GM04503 (cell line): ENCODE results near the gene GRID2.
"Not testable (repeated sequence)": the region's sequence is repeated elsewhere in the genome, so short reads cannot be mapped to it uniquely, and the experiment has no call there.

Experiments
- DNase-seq: peaks from one replicate; pipeline ENCODE4 v3.0.0-alpha.2; 2012; ENCODE audit warnings: low read depth

Gene GRID2

GRCh38 chr4:93317057-93317456 lies 1013.3 kb downstream of the GRID2 start:
- no peak for DNase-seq

DNA sequence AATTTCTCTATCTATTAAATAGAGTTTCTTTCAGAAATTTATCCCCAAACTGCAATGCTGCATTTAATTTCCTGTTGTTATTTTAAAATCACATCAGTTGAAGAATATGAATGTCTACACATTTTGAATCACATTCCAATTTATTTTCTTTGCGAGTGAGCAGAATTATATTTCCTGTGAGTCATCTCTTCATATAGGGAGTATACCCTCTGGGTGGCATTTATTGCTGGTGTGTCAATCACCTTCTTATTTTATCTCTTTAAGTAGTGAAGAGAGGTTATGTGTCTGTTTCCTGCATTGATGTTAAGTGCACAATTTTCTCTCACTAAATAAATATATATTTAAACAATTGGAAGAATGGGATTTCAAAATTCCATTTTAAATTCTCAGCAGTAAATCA lies 1013.8 kb downstream of the GRID2 start:
- DNase-seq: no peak

- no peak for DNase-seq
Measured at GRCh38 chr4:93319041-93319440, 1015.3 kb downstream of the GRID2 start.

- DNase-seq: no peak
Measured at GRCh38 chr4:93320356-93320755, 1016.6 kb downstream of the GRID2 start.

DNA sequence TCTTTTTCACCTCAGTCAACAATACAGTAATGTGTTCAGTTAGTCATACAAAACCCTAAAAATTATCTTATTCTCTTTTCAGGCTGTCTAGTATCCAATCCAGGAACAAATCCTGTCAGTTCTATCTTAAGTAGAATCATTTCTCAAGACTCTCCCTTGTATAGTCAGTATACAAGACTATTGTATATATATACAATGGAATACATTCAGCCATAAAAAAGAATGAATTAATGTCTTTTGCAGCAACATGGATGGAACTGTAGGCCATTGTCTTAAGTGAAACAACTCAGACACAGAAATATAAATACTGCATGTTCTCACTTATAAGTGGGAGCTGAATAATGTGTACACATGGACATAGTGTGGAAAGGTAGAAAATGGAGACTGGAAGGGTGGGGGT lies 1023.6 kb downstream of the GRID2 start:
- no peak for DNase-seq

DNA sequence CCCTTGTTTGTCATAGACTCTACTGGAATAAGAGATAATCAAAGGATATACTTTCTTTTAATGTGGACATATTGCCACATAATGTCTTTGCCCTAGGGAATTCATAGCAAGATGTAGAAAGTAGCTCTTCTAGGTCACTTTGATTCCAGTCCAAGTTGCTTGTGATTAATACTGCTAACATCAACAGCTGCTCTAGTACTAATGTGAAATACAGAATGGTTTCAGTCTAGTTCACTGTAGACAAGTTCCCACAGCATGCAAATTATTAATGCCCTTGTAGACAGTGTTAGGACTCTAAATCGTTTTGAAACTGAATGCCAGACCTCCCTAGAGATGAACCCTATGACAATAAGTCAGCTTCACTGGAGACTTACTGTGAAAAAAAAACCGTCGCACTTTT lies 1030.2 kb downstream of the GRID2 start:
- DNase-seq: no peak

DNA sequence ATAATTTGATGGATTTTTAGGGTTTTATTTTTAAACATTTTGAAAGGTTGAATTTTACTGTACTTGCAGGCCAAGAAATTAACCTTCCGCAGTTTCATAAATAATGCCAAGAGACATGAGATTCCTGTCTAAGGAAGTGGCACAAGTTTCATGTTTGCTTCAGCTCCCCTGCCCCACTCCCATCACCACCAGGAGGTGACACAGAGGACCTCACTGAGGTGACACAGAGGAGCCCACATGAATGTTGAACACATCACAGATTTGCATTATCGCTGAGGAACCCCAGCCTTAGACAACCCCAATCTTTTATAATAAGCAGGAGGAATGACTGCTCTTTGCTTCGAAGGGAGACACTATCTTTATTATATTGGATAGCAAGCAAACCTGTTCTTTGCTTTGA lies 1033.4 kb downstream of the GRID2 start:
- no peak for DNase-seq

- DNase-seq: no peak
Measured at GRCh38 chr4:93342738-93343137, 1039.0 kb downstream of the GRID2 start.

DNA sequence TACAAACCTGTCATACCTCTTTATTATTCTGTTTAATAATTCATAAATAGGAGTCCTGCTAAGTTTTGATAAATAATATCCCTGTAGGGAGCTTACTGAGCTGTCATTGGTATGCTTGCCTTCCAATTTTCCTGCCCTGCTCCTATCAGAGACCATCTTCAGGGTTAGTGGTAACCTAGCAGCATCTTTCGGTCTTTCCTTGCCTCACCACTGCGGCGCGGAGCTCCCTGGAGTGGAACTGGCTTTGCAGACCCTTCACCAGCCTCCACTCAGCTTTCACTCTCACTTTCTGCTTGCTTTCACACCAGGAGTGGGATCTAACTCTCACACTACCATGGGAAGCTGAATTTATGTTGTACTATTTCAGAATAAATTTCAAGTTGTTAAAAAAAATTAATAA lies 1043.1 kb downstream of the GRID2 start:
- no peak for DNase-seq

GRCh38 chr4:93348896-93349295 lies 1045.1 kb downstream of the GRID2 start:
- no peak for DNase-seq

DNA sequence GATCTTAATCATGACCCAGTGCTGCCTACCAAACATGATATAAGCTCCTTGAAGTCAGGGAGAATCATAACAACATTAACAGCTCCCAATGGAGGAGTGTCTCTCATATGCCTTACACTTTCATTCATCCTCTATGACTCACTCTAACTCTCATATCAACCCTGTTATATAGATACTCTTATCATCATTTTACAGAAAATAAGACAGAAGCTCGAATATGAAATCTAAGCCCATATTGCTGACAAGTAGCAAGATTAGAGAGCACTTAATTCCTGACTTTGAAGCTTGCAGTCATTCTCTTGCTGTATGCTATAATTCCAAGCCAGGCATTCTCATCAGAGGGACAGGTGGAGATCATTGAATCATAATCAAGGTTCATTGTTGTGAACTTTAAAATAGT lies 1048.1 kb downstream of the GRID2 start:
- DNase-seq: no peak

- DNase-seq: no peak
Measured at GRCh38 chr4:93355411-93355810, 1051.6 kb downstream of the GRID2 start.

GRCh38 chr4:93359586-93359985 lies 1055.8 kb downstream of the GRID2 start:
- no peak for DNase-seq

- not testable (repeated sequence) for DNase-seq
Measured at GRCh38 chr4:93366169-93366755, 1062.5 kb downstream of the GRID2 start.

DNA sequence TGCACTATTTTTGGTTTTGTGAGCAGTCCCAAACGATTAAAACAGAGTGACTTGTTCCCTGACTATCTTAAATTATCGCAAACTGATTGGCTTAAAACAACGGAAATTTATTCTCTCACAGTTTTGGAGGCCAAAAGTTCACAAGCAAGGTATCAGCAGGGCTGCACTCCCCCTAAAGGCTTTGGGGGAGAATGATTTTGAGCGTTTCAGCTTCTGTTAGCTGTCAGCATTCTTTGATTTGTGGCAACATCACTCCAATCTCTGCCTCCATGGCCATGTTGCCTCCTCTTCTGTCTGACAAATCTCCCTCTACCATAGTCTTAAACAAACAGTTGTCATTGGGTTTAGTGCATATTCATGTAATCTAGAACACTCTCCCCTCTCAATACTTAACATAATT lies 1065.2 kb downstream of the GRID2 start:
- no peak for DNase-seq

- no peak for DNase-seq
Measured at GRCh38 chr4:93370256-93370655, 1066.5 kb downstream of the GRID2 start.

GRCh38 chr4:93373893-93374860 lies 1070.4 kb downstream of the GRID2 start:
- DNase-seq: no peak

- no peak for DNase-seq
Measured at GRCh38 chr4:93384241-93384640, 1080.5 kb downstream of the GRID2 start.

- DNase-seq: no peak
Measured at GRCh38 chr4:93384887-93385286, 1081.1 kb downstream of the GRID2 start.

- DNase-seq: no peak
Measured at GRCh38 chr4:93394545-93395081, 1090.8 kb downstream of the GRID2 start.

- no peak for DNase-seq
Measured at GRCh38 chr4:93396272-93396671, 1092.5 kb downstream of the GRID2 start.

GRCh38 chr4:93403571-93403970 lies 1099.8 kb downstream of the GRID2 start:
- no peak for DNase-seq
